ENCODE data around the gene B3GNT8. TPM values are rescaled to one million over a fixed set of nuclear protein-coding genes. Genes with fewer than 3 reads are reported as not detected.
"Not testable (repeated sequence)": the region's sequence is repeated elsewhere in the genome, so short reads cannot be mapped to it uniquely, and the experiment has no call there.

Gene B3GNT8, protein sequence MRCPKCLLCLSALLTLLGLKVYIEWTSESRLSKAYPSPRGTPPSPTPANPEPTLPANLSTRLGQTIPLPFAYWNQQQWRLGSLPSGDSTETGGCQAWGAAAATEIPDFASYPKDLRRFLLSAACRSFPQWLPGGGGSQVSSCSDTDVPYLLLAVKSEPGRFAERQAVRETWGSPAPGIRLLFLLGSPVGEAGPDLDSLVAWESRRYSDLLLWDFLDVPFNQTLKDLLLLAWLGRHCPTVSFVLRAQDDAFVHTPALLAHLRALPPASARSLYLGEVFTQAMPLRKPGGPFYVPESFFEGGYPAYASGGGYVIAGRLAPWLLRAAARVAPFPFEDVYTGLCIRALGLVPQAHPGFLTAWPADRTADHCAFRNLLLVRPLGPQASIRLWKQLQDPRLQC
- polyA plus RNA-seq (ENCODE audit: insufficient read length in 4 of 4), result 1 to 10 TPM; 2.6 to 5.7 (median 3.5) TPM

GRCh38 chr19:41426952-41427646 lies at the start of gene B3GNT8:
B3GNT8 (minus strand) TSS chr19:41427374; CDS start chr19:41426778, 596 bp downstream.
- DNase-seq (ENCODE audit: low read depth in 4 of 4, low spot score in 3 of 4), result peak; percentile 51 to 59 (median 57)

DNA sequence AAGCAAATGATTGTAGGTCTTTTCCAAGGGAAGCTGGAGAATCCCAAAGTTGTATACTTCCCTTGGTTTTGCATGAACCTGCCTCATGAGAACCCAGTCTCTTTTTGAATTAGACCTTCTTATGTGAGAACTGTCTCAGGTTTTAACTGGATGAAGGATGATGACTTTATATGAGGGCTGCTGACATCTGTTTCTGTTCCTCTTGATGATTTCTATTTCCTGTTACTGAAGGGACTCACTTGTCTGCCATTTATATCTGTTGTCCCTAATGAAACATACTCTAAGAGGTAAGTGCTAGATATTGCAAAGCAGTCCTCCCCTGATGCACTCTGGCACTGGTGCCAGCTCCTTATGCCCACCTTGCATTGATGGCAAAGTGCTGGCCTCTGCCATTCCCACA lies 49.4 kb upstream of the B3GNT8 start:
- no peak for DNase-seq (ENCODE audit: low read depth in 4 of 4, low spot score in 3 of 4)

DNA sequence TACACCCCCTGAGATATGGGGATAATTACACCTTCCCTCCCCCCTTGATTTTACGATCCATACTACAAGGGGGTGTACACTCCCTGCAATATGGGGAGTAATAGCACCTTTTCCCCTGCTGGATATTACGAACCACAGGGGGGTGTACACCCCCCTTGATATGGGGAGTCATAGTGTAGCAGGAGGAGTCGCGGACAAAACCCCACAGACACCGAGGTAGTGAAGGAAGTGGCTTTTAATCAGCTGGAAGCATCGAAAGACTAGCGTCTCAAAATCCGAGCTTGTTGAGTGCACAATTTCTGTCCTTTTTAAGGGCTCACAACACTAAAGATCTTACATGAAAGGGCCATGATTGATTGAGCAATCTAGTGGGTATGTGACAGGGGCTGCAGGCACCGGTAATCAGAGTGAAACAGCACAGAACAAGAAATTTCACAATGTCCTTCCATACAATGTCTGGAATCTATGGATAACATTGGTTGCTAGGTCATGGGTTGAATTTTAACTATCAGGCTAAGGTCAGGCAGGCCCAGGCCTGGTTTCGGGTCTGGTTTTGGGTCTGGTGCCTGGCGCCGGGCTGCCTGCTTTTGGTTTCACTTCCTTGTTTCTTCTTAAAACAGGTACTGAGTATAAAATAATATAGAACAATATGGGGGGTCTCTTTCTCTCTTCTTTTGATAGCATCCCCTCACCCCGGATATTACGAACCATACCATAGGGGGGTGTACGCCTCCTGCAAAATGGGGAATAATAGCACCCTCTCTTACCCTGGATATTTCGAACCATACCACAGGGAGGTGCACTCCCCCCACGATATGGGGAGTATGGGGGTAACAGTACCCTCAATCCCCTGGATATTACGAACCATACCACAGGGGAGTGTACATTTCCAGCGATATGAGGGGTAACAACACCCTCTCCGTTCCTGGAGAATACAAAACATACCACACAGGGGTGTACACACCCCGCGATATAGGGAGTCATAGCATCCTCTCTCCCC lies 36.4 kb upstream of the B3GNT8 start:
- not testable (repeated sequence) for DNase-seq (ENCODE audit: low read depth in 4 of 4, low spot score in 3 of 4)

GRCh38 chr19:41462497-41462896 lies 35.3 kb upstream of the B3GNT8 start:
- no peak for DNase-seq (ENCODE audit: low read depth in 4 of 4, low spot score in 3 of 4)

GRCh38 chr19:41457241-41457640 lies 30.1 kb upstream of the B3GNT8 start:
- no peak for DNase-seq (ENCODE audit: low read depth in 4 of 4, low spot score in 3 of 4)

DNA sequence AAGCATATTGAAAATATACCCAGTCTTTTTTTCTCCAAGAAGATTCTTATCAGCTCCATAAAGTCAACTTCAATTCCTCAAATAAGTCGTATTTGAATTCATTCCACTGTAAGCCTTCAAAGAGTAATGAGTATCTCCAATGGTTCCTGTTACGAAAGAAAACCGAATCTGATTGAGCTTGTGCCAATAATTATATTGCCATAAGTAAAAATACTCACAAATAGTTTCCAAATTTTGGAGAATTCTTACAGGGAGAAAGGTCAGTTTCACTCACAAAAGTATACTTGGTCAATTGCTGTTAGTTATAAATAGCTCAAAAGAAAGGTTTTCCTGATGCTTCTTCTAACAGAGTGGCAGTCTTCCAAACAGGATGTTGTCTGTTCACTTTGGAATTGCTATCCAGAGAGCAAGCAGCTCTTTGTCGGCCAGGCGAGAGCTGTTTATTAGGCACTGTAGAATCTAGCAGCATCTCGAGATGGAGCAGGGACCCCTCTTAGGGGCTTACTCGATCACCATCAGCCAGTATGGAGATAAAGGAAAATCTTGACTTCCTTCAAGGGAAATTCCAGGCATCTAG lies 29.3 kb upstream of the B3GNT8 start:
- DNase-seq (ENCODE audit: low read depth in 4 of 4, low spot score in 3 of 4), result no peak

- DNase-seq (ENCODE audit: low read depth in 4 of 4, low spot score in 3 of 4), result no peak
These were observed 28.8 kb upstream of the B3GNT8 start for GRCh38 chr19:41455936-41456335.

DNA sequence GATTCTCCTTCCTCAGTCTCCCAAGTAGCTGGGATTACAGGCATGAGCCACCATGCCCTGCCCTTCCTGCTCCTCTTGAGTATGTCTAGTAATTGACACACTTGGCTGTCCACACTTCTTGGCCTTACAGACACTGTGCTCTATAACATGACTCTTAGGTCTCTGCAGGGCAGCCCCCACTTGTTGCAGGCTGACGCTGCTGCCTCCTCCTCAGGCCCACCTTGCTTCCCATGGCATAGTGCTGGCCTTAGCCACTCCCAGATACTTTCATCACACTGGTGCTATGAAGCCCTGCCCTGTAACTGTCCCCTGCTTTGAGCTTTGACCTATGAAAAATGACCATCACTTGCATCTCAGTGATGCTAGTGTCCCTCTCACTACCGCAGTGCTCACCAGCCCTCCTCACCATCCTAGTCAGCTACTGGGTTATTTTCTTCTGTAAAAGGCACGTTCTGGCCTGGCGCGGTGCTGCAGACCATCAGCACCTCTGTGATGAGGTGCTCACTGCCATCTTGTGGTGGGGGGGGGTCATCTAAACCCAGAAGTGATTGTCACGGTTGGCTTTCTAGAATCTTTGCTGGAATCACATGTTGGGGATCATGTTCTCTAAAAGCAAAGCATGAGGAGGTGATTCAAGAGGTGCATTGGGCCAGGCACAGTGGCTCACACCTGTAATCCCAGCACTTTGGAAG lies 25.6 kb upstream of the B3GNT8 start:
- DNase-seq (ENCODE audit: low read depth in 4 of 4, low spot score in 3 of 4), result no peak

GRCh38 chr19:41449865-41450178 lies 22.6 kb upstream of the B3GNT8 start:
- no peak for DNase-seq (ENCODE audit: low read depth in 4 of 4, low spot score in 3 of 4)

DNA sequence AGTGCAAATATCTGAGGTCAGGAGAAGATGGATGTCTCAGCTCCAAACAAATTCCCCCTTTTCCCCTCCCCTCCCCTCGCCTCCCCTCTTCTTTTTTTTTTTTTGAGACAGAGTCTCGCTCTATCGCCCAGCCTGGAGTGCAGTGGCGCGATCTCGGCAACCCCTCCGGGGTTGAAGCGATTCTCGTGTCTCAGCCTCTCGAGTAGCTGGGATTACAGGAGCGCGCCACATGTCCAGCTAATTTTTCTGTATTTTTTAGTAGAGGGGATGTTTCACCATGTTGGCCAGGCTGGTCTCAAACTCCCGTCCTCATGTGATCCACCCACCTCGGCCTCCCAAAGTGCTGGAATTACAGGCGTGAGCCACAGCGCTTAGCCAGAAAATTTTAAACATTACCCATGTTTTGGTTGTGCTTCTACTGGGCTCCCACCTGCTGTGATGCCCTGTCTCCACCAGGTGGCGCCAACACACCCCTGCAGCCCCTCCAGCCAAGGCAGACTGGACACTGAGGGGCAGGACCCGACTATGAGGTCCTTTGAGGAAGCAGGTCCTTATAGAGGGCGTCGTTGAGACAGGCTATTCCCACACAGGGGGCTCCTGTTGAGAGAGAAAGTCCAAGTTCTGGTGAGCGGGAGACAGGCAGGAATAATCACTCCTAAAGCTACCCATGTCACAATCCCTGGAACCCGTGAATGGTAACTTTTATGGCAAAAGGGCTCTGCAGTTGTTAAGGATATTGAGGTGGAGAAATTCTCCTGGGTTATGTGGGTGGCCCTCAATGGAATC lies 22.1 kb upstream of the B3GNT8 start:
- DNase-seq (ENCODE audit: low read depth in 4 of 4, low spot score in 3 of 4), result peak in 2 of 4 donors; percentile 40 to 48

DNA sequence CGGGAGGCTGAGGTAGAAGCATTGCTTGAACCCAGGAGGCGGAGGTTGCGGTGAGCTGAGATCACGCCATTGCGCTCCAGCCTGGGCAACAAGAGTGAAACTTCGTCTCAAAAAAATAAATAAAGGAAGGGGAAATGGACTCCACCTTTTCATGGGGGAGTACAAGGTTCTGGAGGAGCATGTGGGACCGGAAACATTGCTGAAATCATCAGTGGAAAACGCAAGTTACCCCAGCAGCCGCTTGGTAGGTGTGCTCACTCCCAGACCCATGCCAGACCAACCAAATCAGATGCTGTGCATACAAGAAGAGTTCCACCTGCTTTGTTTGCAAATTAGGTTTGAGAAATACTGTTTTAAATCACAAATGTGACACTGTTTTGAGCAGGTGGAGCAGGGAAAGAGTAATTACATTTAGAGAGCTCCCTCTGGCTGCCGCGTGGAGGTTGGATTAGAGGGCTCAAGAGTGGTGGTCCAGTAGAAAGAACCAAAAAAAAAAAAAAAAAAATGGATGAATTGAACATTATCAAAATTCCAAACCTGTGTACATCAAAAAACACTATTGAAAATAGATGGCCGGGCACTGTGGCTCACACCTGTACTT lies 20.7 kb upstream of the B3GNT8 start:
- DNase-seq (ENCODE audit: low read depth in 4 of 4, low spot score in 3 of 4), result no peak

DNA sequence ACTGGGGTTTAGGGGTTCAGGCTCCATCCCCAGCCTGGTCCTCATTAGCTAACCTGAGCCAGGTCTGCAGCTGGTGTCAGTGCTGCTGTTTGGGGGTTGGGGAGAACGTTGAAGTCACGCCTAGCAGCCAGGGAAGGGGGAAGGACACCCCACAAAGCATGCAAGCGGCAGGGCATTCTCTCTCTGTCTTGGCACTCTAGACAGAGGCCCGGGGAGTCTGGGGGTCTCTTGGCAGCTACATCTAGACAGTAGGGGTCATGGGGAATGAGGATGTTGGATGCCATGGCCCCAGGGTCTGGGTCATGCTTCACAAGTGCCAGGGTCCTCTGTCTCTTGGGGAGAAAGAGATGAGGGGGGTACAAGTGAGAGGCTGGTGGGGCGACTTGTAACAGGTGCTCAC lies 18.4 kb upstream of the B3GNT8 start:
- no peak for DNase-seq (ENCODE audit: low read depth in 4 of 4, low spot score in 3 of 4)

DNA sequence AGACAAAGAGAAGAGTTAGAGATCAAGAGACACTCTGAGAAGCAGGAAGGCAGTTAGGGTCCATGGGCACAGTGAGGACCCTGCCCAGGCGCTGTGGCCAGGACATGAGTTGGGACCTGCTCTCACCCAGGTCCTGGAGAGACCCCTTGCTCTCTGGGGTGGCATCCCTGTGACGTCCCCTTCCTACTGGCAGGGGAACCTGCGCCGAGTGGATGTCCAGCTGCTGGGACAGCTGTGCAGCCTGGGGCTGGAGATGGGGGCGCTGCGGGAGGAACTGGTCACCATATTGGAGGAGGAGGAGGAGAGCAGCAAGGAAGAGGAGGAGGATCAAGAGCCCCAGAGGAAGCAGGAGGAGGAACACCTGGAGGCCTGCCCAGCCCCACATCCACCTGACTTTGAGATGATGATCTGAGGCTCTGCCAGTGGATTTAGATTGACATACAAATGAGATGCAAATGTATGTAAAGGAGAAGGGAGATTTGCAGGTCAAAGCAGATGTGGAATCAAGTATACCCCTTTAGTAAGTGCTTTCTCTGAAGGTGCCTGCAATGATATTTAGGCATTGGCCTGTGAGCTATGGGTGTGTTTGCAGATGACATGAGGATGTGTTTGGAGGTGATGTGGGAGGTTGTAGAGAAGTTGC lies 16.8 kb upstream of the B3GNT8 start:
- DNase-seq (ENCODE audit: low read depth in 4 of 4, low spot score in 3 of 4), result no peak

DNA sequence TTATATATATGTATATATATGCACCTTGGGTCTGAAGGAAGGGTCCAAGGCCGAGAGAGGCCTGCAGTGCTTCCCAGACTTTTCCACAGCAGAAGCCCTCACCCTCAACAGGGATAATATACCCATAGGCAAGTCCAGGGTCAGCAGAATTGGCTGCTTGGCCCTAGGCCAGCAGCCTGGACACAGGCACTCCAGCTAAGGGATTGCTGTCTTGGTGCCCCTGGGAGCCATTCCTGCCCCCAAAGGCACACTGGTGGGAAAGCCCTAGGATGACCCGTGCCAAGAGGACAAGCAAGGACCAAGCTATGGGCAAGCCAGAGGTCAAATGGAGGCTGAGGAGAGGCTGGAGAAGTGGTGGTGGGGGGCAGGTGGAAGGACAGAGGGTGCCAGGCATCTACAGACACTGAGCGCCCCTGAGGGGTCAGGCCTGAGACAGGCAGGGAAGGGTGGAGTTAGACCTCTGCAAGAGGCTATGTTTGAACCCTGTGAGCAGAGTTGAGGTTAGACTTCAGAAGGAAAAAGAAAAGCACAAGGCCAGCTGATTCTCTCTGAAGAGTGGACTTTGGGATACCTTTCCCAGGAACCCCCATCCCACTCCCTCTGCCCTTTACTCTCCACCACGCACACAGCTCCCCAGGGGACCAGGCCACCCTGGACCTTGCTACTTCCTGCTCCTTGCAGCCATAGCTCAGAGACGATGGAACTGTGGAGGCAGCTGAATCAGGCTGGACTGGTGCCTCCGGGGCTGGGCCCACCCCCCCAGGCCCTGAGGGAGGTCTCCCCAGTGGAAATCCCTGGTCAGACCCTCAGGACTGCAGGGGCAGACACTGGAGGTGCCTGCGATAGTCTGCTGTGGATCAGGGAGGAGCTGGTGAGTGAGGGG lies 15.5 kb upstream of the B3GNT8 start, which contains the start of gene ERICH4:
ERICH4 (plus strand) TSS at position 684 of the 883 bp plus-strand sequence; CDS start at position 698, 14 bp downstream.
- DNase-seq (ENCODE audit: low read depth in 4 of 4, low spot score in 3 of 4), result no peak

DNA sequence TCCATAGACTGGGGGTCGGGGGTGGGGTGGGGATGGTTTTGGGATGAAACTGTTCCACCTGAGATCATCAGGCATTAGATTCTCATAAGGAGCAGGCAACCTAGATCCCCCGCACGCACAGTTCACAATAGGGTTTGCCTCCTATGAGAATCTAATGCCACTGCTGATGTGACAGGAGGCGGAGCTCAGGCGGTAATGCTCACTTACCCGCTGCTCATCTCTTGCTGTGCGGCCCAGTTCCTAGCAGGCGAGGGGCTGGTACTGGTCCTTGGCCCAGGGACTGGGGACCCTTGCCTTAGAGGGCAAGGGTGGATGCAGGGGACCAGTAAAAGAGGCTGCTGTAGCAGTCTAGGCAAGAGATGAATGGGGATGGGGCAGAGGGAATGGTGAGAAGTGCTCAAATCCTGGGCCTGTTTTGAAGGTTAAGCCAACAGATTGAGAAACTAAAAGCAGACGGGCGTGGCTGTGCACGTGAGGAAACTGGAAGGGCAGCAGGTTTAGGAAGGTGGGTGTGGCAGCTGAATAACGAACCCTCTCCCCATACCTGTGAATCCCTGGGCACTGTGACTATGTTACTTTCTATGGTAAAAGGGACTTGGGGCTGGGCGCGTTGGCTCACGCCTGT lies 14.3 kb upstream of the B3GNT8 start:
- no peak for DNase-seq (ENCODE audit: low read depth in 4 of 4, low spot score in 3 of 4)

GRCh38 chr19:41439441-41440222 lies 12.5 kb upstream of the B3GNT8 start, which contains the start of gene DMAC2:
DMAC2 (minus strand) TSS chr19:41439912; CDS start chr19:41439899, 13 bp downstream.
- DNase-seq (ENCODE audit: low read depth in 4 of 4, low spot score in 3 of 4), result peak; percentile 87 to 95 (median 94)
